SJSA1 (cell line): ENCODE data around the gene ANKRD2. TPM values are rescaled to one million over a fixed set of nuclear protein-coding genes. Genes with fewer than 3 reads are reported as not detected.

Source experiments
- DNase-seq, 2 experiments: peaks; one replicate each; pipeline ENCODE4 v3.0.0-alpha.2; 2015 to 2020; ENCODE audit warnings: low spot score in 2 of 2, low read depth in 1 of 2
- H3K27ac ChIP-seq: fragments of 250-450 bp; sonication (Bioruptor Pico); 2 replicates; pipeline ENCODE4 v1.5.1; 2020; ENCODE audit warnings: mild to moderate bottlenecking, moderate library complexity
- H3K27me3 ChIP-seq: fragments of 250-450 bp; sonication (Bioruptor Pico); replicated peaks from 2 replicates; pipeline ENCODE4 v1.5.1; 2020; ENCODE audit warnings: mild to moderate bottlenecking, moderate library complexity
- H3K36me3 ChIP-seq: fragments of 250-450 bp; sonication (Bioruptor Pico); 2 replicates; pipeline ENCODE4 v1.5.1; 2020; ENCODE audit warnings: mild to moderate bottlenecking
- H3K4me1 ChIP-seq: fragments of 250-450 bp; sonication (Bioruptor Pico); replicated peaks from 2 replicates; pipeline ENCODE4 v1.6.1; 2021; ENCODE audit warnings: mild to moderate bottlenecking
- H3K4me3 ChIP-seq: fragments of 250-450 bp; sonication (Bioruptor Pico); 2 replicates; pipeline ENCODE4 v1.5.1; 2020; ENCODE audit warnings: mild to moderate bottlenecking
- H3K9me3 ChIP-seq: fragments of 250-450 bp; sonication (Bioruptor Pico); replicated peaks from 2 replicates; pipeline ENCODE4 v1.5.1; 2020; ENCODE audit warnings: mild to moderate bottlenecking
- total RNA-seq: library from RNA; depleted of rRNA; stranded (reverse); fragments of >200 nt; shearing (Covaris generic); gene quantifications from 2 replicates; pipeline ENCODE4 v1.2.3, GENCODE V29; 2014

ANKRD2 gene
- total RNA-seq, 1 experiment from 2014 or later: not detected

DNA sequence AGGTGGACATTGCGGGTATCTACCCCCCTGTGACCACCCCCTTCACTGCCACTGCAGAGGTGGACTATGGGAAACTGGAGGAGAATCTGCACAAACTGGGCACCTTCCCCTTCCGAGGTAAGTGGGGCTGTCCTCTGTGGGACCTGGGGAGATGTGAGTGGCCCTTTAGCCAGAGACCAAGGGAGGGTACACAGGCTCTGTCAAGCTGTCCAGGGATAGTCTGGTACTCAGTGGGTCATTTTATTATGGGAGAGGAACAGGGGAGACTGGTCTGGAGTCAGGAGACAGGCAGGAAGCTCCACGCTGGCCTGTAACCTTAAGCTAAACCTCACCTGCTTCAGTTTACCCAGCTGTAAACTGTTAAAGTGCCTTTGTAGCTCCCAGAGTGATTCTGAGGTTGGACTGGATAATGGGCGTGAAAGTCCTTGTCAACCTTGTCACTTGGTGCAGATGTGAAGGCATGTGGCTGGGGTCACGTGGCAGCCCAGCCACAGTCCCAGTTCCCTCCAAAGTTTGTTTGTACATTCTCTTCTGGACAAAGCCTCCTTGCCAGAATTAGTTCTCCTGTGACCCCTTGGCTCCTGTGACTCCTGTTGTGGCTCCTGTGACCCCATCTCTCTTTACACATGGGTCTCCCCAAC lies 12.3 kb downstream of the ANKRD2 start:
- no peak for DNase-seq
- Histone ChIP-seq H3K4me3 (no peak overlapping the region), H3K36me3 (no peaks in the 10 kb centered on the region), H3K27ac (no peak overlapping the region), H3K27me3 (no peaks in the 10 kb centered on the region), H3K4me1 (peaks cover 7% of the 10 kb centered on the region), H3K9me3 (no peaks in the 10 kb centered on the region)

DNA sequence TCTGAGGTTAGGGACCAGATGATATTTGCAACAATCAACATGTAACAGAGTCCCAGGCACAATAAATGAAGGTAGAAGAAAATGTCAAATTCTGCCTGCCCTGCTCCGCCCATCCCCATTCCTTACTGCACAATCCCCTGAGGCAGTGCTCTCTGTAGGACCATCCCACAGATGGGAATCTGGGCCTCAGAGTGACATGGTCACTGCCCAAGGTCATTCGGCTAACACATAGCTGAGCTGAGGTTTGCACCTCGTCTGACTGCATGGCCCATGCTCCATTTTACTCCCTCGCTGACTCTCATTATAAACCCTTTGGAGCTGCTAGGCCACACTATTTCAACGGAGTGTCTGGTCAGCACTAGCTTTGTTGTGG lies 12.8 kb downstream of the ANKRD2 start:
- H3K4me1 ChIP-seq: peaks cover 7% of the 10 kb centered on the region
- H3K9me3 ChIP-seq: no peaks in the 10 kb centered on the region
- H3K27me3 ChIP-seq: no peaks in the 10 kb centered on the region
- H3K27ac ChIP-seq: no peak overlapping the region
- H3K4me3 ChIP-seq: no peak overlapping the region
- no peak for DNase-seq
- no peaks in the 10 kb centered on the region for H3K36me3 ChIP-seq

DNA sequence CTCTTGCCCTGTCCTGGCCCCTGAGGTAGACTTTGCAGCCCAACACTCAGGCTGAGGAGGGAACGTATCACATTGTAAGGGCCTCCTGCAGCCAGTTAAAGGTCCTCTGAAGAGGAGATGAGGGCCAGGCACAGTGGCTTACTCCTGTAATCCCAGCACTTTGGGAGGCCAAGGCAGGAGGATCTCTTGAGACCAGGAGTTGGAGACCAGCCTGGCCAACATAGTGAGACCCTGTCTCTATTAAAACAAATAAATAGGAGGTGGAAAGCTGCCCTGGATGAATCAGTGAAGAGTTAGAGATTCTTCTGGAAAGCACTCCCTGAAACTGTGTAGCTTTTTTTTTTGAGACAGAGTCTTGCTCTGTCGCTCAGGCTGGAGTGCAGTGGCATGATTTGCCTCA lies 14.6 kb downstream of the ANKRD2 start:
- H3K4me3 ChIP-seq: no peak overlapping the region
- H3K27ac ChIP-seq: no peak overlapping the region
- no peaks in the 10 kb centered on the region for H3K9me3 ChIP-seq
- H3K4me1 ChIP-seq: peaks cover 7% of the 10 kb centered on the region
- H3K27me3 ChIP-seq: no peaks in the 10 kb centered on the region
- no peak for DNase-seq
- no peaks in the 10 kb centered on the region for H3K36me3 ChIP-seq

DNA sequence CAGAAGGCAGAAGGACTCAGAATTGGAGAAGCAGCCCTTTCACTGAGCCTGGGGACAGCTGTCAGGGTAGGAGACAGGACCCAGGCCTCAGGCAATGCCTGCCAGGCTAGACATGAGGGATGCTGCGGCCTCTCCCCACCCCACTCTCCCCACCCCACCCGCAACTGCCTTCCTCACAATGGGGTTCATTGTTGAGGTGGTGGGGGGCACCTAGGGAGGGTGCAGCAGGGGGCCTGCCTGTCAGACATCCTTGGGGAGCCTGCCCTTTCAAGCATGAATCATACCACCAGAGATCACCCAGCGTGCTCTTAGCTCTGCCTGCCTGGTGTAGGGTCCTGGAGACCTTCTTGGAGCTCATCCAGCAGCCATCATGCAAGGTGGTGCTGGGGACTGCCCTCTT lies 16.9 kb downstream of the ANKRD2 start, which contains the start of gene C10orf62:
C10orf62 (plus strand) TSS at position 243 of the 400 bp plus-strand sequence. CDS start 177 bp downstream, outside the sequence.
- Histone ChIP-seq H3K4me1 (no peaks in the 10 kb centered on the region), H3K36me3 (no peaks in the 10 kb centered on the region), H3K27me3 (no peaks in the 10 kb centered on the region), H3K27ac (no peak within 1 kb of the TSS), H3K9me3 (no peaks in the 10 kb centered on the region), H3K4me3 (no peak within 1 kb of the TSS)
- no peak for DNase-seq

DNA sequence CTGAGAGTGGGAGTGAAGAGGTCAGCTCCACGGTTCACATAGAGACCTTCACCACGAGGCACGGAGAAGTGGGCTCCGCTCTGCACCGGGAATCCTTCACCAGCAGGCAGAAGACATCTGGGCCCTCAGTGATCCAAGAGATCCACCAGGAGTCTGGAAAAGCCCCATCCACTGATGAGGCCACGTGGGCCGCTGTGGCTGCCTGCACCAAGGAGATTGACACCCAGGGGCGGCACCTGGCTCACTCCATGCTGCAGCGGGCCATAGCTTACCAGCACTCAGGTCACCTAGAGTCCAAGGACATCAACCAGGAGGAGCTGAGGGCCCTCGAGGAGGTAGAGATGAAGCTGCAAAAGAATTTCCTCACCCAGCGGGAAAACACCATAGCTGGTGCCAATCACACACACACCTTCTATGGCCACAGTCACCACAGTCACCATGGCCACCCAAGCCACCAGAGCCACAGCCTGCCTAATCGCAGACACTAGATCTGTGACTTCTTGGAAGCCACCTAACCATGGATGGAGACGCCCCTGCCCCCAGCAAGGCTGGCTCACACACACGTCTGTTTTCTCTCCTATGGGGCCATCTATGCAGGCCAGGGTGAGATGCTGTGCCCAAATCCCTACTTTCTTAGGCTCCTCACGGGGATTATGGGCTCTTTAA lies 17.6 kb downstream of the ANKRD2 start:
- Histone ChIP-seq H3K27me3 (no peaks in the 10 kb centered on the region), H3K27ac (no peak overlapping the region), H3K4me3 (no peak overlapping the region), H3K4me1 (no peaks in the 10 kb centered on the region; the same call in 1 of the 2 replicates), H3K36me3 (no peaks in the 10 kb centered on the region), H3K9me3 (no peaks in the 10 kb centered on the region)
- DNase-seq: no peak

DNA sequence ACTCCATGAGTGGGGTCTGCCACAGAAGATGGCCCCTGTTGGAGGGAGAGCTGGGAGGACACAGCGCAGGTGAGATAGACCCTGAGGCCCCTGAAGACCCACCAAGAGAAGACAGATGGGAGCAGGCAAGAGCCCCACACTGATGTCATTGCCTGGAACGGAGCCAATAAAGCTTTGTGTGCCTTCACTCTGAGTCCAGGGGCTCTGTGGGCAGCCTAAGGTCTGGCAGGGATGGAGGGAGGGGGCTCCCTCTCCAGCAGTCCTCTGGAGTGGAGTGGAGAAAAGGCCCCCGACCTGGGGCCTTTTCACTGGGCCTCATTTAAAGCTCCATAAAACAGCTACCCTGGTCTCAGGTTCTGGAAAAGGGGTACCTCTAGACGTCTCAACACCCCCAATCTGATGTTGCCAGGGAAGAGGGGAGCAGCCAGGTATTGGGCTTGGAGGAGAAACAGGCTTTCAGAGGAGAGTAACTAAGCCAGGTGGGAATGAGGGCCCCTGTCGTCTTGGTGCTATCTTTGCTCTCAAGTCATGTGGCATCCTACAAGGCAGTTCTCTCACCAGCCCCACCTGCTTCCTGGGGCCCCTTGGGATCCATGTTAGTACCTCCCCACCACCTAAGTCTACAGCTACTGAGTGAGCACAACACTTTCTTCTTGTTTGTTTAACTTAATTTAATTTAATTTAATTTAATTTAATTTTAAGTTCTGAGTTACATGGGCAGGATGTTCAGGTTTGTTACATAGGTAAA lies 18.3 kb downstream of the ANKRD2 start:
- no peak overlapping the region for H3K4me3 ChIP-seq
- no peak for DNase-seq
- no peaks in the 10 kb centered on the region for H3K9me3 ChIP-seq
- no peak overlapping the region for H3K27ac ChIP-seq
- H3K27me3 ChIP-seq: no peaks in the 10 kb centered on the region
- H3K4me1 ChIP-seq: peaks cover 4% of the 10 kb centered on the region
- H3K36me3 ChIP-seq: no peaks in the 10 kb centered on the region

DNA sequence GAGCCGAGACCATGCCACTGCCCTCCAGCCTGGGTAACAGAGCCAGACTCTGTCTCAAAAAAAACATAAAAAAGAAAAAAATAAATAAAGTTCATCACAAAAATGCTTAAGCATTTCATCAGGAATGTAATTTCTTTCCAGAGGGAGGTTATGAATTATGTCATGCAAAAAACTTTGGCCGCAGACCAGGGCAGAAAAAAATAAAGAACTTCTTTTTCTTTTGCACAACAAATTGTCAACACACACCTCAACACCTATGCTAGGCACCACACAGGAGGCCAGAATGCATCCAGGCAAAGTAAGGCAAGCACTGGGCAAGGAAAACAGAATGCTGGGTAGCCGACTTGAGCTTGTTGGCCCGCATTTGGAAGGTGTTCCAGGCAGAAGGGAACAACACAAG lies 20.8 kb downstream of the ANKRD2 start:
- Histone ChIP-seq H3K36me3 (no peaks in the 10 kb centered on the region), H3K27ac (no peak overlapping the region), H3K4me3 (no peak overlapping the region), H3K4me1 (peaks cover 25% of the 10 kb centered on the region), H3K27me3 (no peaks in the 10 kb centered on the region), H3K9me3 (no peaks in the 10 kb centered on the region)
- DNase-seq: no peak

DNA sequence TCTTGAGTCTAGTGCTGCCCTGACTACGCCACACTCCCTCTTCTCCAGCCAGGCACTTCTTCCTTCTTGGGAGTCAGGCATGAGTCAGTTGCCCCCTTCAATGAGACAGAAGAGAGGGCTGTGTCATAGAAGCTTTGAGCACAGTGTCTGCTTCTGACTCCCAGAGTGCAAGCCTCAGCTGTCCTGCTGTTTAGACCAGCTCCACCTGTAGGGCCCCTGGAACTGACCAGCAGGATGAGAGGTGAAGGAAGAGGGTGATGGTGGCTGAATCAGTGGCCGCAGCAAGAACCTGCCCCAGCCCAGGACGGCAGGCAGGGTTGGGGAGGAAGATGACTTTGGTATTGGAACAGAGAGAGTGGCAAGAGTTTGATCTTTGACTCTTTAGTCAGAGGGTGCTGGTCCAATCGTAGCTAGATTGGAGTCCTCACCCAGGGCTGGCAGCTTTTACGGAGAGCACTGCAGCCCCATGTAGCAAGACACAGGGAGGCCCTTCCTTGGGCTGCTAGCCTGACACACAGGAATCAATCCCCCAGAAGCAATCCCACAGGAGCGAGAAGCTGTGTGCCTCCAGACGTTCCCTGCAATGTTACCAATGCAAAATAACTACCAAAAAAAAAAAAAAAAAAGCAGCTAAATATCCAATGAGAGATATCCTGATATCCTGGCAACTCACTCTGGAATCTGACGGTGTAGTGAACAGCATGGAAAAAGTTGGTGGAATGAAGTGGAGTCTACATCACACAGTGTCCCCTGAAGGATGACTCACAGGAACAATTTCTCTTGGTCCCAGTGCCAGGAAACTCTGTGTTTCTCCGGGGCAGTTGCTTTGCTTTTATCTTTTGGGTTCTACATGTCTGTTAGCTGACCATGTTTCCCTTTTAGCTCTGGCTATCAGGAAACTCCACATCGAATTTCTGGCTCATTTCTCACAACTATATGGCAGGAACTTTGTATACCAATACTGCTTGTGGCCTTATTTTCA lies 23.8 kb downstream of the ANKRD2 start:
- no peak overlapping the region for H3K4me3 ChIP-seq
- H3K9me3 ChIP-seq: no peaks in the 10 kb centered on the region
- peak; percentile 61 to 62 for DNase-seq
- H3K27me3 ChIP-seq: no peaks in the 10 kb centered on the region
- H3K27ac ChIP-seq: peak overlapping the region; percentile 22; the same call in 1 of the 2 replicates
- H3K36me3 ChIP-seq: no peaks in the 10 kb centered on the region
- H3K4me1 ChIP-seq: peaks cover 25% of the 10 kb centered on the region

DNA sequence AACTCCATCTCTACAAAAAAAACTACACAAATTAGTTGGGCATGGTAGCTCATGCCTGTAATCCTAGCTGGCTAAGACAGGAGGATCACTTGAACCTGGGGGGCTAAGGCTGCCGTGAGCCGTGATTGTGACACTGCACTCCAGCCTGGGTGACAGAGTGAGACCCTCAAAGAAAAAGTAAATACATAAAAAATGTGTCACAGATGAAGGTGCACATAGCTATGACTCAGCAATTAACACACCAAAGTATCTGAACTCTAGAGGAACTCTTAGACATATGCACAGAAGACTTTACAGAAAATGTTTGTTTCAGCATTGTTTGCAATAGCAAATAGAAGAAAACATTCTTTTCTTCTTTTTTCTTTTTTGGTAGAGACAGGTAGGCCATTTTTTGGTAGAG lies 25.2 kb downstream of the ANKRD2 start:
- Histone ChIP-seq H3K4me1 (peaks cover 25% of the 10 kb centered on the region), H3K27ac (no peak overlapping the region), H3K9me3 (no peaks in the 10 kb centered on the region), H3K27me3 (no peaks in the 10 kb centered on the region), H3K36me3 (no peaks in the 10 kb centered on the region), H3K4me3 (no peak overlapping the region)
- DNase-seq: no peak

DNA sequence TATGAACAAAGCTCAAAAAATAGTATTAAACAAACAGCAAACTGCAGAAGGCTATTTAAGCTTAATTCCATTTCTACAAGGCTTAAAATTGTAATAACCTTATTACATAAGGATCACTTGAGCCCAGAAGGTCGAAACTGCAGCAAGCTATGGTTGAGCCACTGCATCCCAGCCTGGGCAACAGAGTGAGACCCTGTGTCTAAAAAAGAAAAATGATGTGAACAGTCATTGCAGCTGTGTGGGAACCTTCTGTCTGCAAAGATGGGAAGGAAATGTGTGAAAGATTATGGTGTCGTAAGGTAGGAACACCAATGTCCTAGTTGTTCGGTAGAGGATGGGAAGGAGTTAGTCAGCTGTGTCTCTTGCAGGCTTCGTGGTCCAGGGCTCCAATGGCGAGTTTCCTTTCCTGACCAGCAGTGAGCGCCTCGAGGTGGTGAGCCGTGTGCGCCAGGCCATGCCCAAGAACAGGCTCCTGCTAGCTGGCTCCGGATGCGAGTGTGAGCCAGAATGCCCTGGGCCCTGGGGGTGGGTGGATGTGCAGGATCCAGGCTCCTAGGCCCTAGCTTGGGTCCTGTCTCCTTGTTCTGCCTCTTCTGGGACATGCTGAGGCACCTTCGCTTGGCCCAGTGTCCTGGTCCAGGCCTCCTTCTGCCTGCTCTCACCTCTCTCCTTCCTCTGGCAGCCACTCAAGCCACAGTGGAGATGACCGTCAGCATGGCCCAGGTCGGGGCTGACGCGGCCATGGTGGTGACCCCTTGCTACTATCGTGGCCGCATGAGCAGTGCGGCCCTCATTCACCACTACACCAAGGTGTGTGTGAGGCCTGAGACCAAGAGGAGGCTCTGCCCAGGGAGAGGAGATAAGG lies 26.1 kb downstream of the ANKRD2 start:
- Histone ChIP-seq H3K27ac (no peak overlapping the region), H3K9me3 (no peaks in the 10 kb centered on the region), H3K4me3 (no peak overlapping the region), H3K27me3 (no peaks in the 10 kb centered on the region), H3K36me3 (no peaks in the 10 kb centered on the region), H3K4me1 (peaks cover 25% of the 10 kb centered on the region)
- DNase-seq: no peak

DNA sequence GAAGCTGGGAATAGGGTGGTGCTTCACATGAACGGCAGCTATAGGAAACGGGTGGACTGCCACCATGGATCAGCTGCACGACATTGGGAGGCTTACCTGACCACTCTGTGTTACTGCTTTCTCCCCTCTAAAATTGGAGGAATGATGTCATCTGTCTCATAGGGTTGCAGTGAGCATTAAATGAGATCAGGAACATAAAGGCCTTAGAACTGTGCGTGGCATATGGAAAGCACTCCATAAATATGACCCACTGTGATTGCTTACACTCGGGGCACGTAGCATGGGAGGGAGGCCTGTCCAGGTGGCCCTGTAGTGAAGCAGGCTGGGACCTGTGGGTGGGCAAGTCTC lies 26.7 kb downstream of the ANKRD2 start:
- Histone ChIP-seq H3K27ac (no peak overlapping the region), H3K36me3 (no peaks in the 10 kb centered on the region), H3K27me3 (no peaks in the 10 kb centered on the region), H3K4me3 (no peak overlapping the region), H3K9me3 (no peaks in the 10 kb centered on the region), H3K4me1 (peaks cover 25% of the 10 kb centered on the region)
- DNase-seq: no peak

DNA sequence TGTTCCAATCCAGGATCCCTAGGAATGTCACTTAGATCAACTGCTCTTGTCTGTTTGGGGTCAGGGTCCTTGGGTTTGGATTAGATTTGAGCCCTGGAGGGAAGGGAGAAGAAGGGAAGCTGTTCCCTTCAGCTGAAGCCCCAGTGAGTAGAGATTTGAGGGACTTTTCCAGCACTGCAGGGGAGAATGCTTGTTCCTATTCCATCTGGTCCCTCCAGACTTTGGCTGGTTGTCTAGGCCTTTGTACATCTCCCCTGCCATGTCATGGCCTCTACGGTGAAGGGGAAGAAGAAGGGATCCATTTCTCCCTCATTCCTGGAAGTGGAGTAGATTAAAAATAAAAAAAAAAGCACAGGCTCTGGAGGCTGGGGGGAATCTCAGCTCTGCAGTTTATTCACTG lies 28.0 kb downstream of the ANKRD2 start:
- Histone ChIP-seq H3K9me3 (no peaks in the 10 kb centered on the region), H3K27me3 (no peaks in the 10 kb centered on the region), H3K36me3 (no peaks in the 10 kb centered on the region), H3K4me3 (no peak overlapping the region), H3K4me1 (peaks cover 24% of the 10 kb centered on the region), H3K27ac (no peak overlapping the region)
- no peak for DNase-seq
